MCF 10A (cell line): ENCODE data around the gene CAPZB. TPM values are rescaled to one million over a fixed set of nuclear protein-coding genes. Genes with fewer than 3 reads are reported as not detected.

ENCODE experiments used
- BruUV-seq: library from RNA; stranded (reverse); fragments of 400-500 nt; replicated peaks from 2 replicates; lab custom pipeline; 2021; lab: Mats Ljungman, UMichigan
- CTCF ChIA-PET: fragments of 300-600 bp; sonication (Branson Sonifier 250); formaldehyde crosslinking; extraction: SDS; loops from one replicate; lab custom pipeline; 2021; ENCODE audit warnings: antibody characterized with exemption, inconsistent platforms; lab: Yijun Ruan, JAX
- POLR2A ChIA-PET: fragments of 300-600, 350-650 bp; sonication (Branson Sonifier 250); formaldehyde crosslinking; extraction: SDS; loops from one replicate; lab custom pipeline; 2020; ENCODE audit warnings: antibody characterized with exemption, inconsistent platforms; lab: Yijun Ruan, JAX
- DNase-seq: peaks from one replicate; pipeline ENCODE4 v3.0.0-alpha.2; 2018; ENCODE audit not compliant: unreplicated experiment
- H3K27ac Mint-ChIP-seq: one replicate; pipeline ENCODE4 v1.8.0; 2022; ENCODE audit warnings: mild to moderate bottlenecking, low read depth, mixed read lengths; ENCODE audit not compliant: unreplicated experiment
- H3K27me3 Mint-ChIP-seq: one replicate; pipeline ENCODE4 v1.8.0; 2022; ENCODE audit warnings: mixed read lengths; ENCODE audit not compliant: insufficient read depth, unreplicated experiment
- H3K36me3 Mint-ChIP-seq: one replicate; pipeline ENCODE4 v1.8.0; 2022; ENCODE audit warnings: mild to moderate bottlenecking, moderate library complexity, mixed read lengths; ENCODE audit not compliant: insufficient read depth, unreplicated experiment
- H3K4me1 Mint-ChIP-seq: one replicate; pipeline ENCODE4 v1.8.0; 2022; ENCODE audit warnings: mixed read lengths; ENCODE audit not compliant: insufficient read depth, unreplicated experiment
- H3K4me3 Mint-ChIP-seq: one replicate; pipeline ENCODE4 v1.8.0; 2022; ENCODE audit warnings: mild to moderate bottlenecking, moderate library complexity, mixed read lengths; ENCODE audit not compliant: unreplicated experiment
- H3K9me3 Mint-ChIP-seq: one replicate; pipeline ENCODE4 v1.8.0; 2022; ENCODE audit warnings: mixed read lengths; ENCODE audit not compliant: unreplicated experiment
- CTCF ChIP-seq: fragments of 200-600 bp; IDR thresholded peaks from one replicate; pipeline ENCODE4 v1.8.0; 2022; ENCODE audit warnings: antibody characterized with exemption, mild to moderate bottlenecking; ENCODE audit not compliant: unreplicated experiment
- intact Hi-C: fragments of 100-400 bp; cut with micrococcal nuclease; formaldehyde crosslinking; loops from 2 replicates; pipeline ENCODE4 v1.14.1; 2022
- total RNA-seq: library from RNA; stranded (reverse); gene quantifications from 2 replicates; pipeline ENCODE4 v1.2.3, GENCODE V29; 2022

CAPZB gene
- total RNA-seq, 1 experiment from 2014 or later = 252 TPM

DNA sequence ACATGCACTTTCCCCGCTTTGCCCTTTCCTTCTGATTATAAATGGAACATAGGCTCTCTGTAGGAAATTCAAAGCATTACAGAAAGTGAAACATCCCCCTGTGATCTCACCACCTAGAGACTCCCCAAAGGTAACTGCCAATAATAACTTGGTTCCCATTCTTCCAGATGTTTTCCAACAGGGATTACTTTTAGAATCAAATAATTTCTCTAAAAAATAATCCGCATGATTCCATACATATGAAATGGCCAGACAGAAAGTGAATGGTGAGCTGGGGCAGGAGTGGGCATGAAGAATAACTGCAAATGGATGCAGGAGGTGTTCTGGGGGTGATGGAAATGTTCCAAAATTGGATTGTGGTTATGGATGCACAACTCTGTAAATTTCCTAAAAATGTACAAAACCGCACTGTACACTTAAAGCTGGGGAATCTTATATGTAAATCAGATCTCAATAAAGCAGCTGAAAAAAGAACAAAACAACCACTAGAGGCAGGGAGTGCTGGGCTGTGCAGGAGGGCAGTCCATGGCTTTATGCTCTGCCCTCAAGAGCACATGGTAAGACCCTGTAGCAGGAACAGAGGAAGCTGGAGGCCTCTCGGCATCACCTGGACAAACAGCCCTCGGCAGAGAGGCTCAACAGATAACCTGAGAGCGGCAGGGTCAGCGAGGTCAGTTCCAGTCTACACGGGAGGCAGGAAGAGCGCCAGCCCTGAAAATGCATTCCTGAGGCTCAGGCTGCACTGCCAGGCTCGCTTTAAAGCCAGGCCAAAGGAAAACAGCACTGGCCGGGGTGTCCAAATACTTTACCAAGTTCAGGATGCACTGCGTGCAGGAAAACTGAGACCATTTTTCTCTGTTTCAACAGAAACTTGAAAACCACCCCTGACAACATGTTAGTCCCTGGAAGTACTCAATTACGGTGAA lies 39.7 kb downstream of the CAPZB start:
- BruUV-seq = no TSS peak

GRCh38 chr1:19444296-19445021 lies 40.9 kb downstream of the CAPZB start:
- Mint-ChIP-seq H3K4me1 (peaks cover 58% of the 10 kb centered on the region), H3K36me3 (peaks cover 18% of the 10 kb centered on the region), H3K4me3 (no peak overlapping the region), H3K27ac (peak overlapping the region; percentile 90), H3K9me3 (no peaks in the 10 kb centered on the region), H3K27me3 (no peaks in the 10 kb centered on the region)
- TF ChIP-seq CTCF = no peak
- ChIA-PET POLR2A (interaction anchor here (0.8 to 1.1 kb wide), 3 partner anchors 41 to 175 kb away, joined by 3 read pairs; partner anchors contain the start of gene CAPZB), CTCF (interaction anchor here (0.7 to 1.0 kb wide), 2 partner anchors 10 to 19 kb away, joined by 3 read pairs; no protein-coding TSS in a partner anchor)
- BruUV-seq = no TSS peak
- DNase-seq = no peak
- intact Hi-C loops = loop anchor here (5.0 kb wide), 1 partner anchor 43 kb away; the partner anchor contains the start of gene CAPZB

More for the DNA sequence above, 39.7 kb downstream of the CAPZB start:
- Mint-ChIP-seq H3K27ac (peak overlapping the region; percentile 49), H3K36me3 (peaks cover 24% of the 10 kb centered on the region), H3K4me3 (peak overlapping the region; percentile 16), H3K9me3 (no peaks in the 10 kb centered on the region), H3K27me3 (no peaks in the 10 kb centered on the region), H3K4me1 (peaks cover 56% of the 10 kb centered on the region)
- ChIA-PET CTCF (interaction anchor here (0.6 to 0.7 kb wide), 3 partner anchors 8 to 45 kb away, joined by 3 read pairs; no protein-coding TSS in a partner anchor), POLR2A (interaction anchor here (0.8 to 1.5 kb wide), 4 partner anchors 9 to 83 kb away, joined by 3 to 5 read pairs (median 4); partner anchors contain the start of gene CAPZB)
- TF ChIP-seq CTCF = peak; percentile 31
- no peak for DNase-seq
- intact Hi-C loops = no loop called here

- H3K27ac Mint-ChIP-seq = no peak overlapping the region
- CTCF ChIA-PET = interaction anchor here (0.6 to 0.7 kb wide), 2 partner anchors 8 to 39 kb away, joined by 3 read pairs; no protein-coding TSS in a partner anchor
- no peaks in the 10 kb centered on the region for H3K27me3 Mint-ChIP-seq
- H3K9me3 Mint-ChIP-seq = no peaks in the 10 kb centered on the region
- H3K36me3 Mint-ChIP-seq = peaks cover 20% of the 10 kb centered on the region
- H3K4me1 Mint-ChIP-seq = peaks cover 58% of the 10 kb centered on the region
- intact Hi-C loops = loop anchor here (5.0 kb wide), 1 partner anchor 44 kb away; the partner anchor contains the start of gene CAPZB
- POLR2A ChIA-PET = interaction anchor here (0.6 to 1.0 kb wide), 2 partner anchors 23 to 176 kb away, joined by 3 read pairs; no protein-coding TSS in a partner anchor
- no peak overlapping the region for H3K4me3 Mint-ChIP-seq
- TF ChIP-seq CTCF = no peak
- BruUV-seq = no TSS peak
- DNase-seq = no peak
These were observed 42.0 kb downstream of the CAPZB start for GRCh38 chr1:19443326-19443725.
